ENCODE results near the gene ZCCHC4.

DNA sequence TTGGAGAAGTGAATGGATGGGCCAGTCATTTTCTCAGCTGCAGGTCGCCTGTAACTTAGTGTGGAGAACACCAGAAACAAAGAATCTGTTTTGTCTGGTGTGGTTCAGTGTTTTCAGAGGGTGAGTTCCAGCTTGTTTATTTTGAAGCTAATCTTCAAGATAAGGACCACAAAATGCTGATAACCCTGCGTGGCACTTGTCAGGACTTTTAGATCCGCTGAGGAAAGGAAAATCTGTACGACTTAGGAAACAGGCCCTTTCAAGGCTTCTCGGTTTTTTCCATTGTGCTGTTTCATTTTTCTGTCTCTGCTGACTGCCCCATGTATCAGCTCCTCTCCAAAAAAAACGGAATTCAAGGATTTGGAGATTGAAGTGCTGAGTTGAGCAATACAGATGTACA lies 55.7 kb downstream of the ZCCHC4 start:
- TF ChIP-seq POLR2AphosphoS5 (IDR thresholded peaks at IDR 0.05; ENCODE audit: low read depth, low read length): no peak
- TF ChIP-seq, protein P1, sequence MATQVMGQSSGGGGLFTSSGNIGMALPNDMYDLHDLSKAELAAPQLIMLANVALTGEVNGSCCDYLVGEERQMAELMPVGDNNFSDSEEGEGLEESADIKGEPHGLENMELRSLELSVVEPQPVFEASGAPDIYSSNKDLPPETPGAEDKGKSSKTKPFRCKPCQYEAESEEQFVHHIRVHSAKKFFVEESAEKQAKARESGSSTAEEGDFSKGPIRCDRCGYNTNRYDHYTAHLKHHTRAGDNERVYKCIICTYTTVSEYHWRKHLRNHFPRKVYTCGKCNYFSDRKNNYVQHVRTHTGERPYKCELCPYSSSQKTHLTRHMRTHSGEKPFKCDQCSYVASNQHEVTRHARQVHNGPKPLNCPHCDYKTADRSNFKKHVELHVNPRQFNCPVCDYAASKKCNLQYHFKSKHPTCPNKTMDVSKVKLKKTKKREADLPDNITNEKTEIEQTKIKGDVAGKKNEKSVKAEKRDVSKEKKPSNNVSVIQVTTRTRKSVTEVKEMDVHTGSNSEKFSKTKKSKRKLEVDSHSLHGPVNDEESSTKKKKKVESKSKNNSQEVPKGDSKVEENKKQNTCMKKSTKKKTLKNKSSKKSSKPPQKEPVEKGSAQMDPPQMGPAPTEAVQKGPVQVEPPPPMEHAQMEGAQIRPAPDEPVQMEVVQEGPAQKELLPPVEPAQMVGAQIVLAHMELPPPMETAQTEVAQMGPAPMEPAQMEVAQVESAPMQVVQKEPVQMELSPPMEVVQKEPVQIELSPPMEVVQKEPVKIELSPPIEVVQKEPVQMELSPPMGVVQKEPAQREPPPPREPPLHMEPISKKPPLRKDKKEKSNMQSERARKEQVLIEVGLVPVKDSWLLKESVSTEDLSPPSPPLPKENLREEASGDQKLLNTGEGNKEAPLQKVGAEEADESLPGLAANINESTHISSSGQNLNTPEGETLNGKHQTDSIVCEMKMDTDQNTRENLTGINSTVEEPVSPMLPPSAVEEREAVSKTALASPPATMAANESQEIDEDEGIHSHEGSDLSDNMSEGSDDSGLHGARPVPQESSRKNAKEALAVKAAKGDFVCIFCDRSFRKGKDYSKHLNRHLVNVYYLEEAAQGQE (IDR thresholded peaks at IDR 0.05; ENCODE audit: insufficient read depth in 1 of 2, low read depth in 2 of 2, low read length in 2 of 2): no peak
